Skeletal muscle tissue (tissue), 4 donors: ENCODE measurements around the gene CLASP1. TPM values are rescaled to one million over a fixed set of nuclear protein-coding genes. Genes with fewer than 3 reads are reported as not detected.
A peak's percentile ranks its signal among the peaks of the same experiment; 100 is the strongest.
"Not testable (repeated sequence)": the region's sequence is repeated elsewhere in the genome, so short reads cannot be mapped to it uniquely, and the experiment has no call there.

Source experiments
- H3K27ac ChIP-seq: one replicate; pipeline ENCODE4 v1.7.0; 2013; ENCODE audit warnings: mild to moderate bottlenecking, low read depth, low read length, inconsistent platforms
- H3K27me3 ChIP-seq, 3 donors: one replicate each; pipeline ENCODE4 v1.7.0; 2013; ENCODE audit warnings: low read length in 3 of 3; ENCODE audit not compliant: control insufficient read depth in 3 of 3, insufficient read depth in 3 of 3
- H3K36me3 ChIP-seq, 3 donors: one replicate each; pipeline ENCODE4 v1.7.0; 2013; ENCODE audit warnings: low read length in 3 of 3; ENCODE audit not compliant: control insufficient read depth in 3 of 3, insufficient read depth in 3 of 3
- H3K4me1 ChIP-seq, 3 donors: one replicate each; pipeline ENCODE4 v1.7.0; 2013; ENCODE audit warnings: low read length in 3 of 3, mild to moderate bottlenecking in 3 of 3; ENCODE audit not compliant: control insufficient read depth in 3 of 3, insufficient read depth in 3 of 3
- H3K4me3 ChIP-seq, 3 donors: one replicate each; pipeline ENCODE4 v1.7.0; 2013; ENCODE audit warnings: low read length in 3 of 3
- H3K9ac ChIP-seq, 3 donors: one replicate each; pipeline ENCODE4 v1.7.0; 2013; ENCODE audit warnings: low read length in 3 of 3, mild to moderate bottlenecking in 3 of 3, moderate library complexity in 2 of 3, low read depth in 1 of 3
- H3K9me3 ChIP-seq, 3 donors: one replicate each; pipeline ENCODE4 v1.7.0; 2013; ENCODE audit warnings: low read length in 3 of 3; ENCODE audit not compliant: control insufficient read depth in 3 of 3
- total RNA-seq: library from RNA; depleted of rRNA; stranded (reverse); fragments of >200 nt; gene quantifications from one replicate; pipeline ENCODE4 v1.2.3, GENCODE V29; 2014
- donor health status: Osteomylitis.

Gene CLASP1
- 74.1 TPM for total RNA-seq

DNA sequence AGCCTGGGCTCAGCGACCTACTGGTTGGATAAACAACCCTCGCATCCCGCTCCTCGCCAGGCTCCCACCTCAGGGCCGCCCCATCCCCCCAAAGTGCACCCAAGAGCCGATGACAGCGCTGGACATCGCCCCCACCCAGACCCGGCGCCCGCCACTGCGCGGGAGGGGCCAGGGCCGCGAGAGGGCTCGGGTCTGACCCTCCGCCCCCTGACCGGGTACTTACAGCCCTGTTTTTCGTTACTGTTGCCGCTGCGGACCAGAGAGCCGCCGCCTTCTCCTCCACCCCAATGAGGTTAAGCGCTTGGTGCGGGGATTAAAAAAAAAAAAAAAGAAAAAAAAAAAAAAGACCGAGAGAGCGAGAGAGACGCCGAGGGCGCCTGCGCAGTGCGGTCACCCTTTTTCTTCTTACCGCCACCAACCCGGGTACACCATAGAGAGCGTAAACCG, at the start of gene CLASP1:
CLASP1 (minus strand) TSS at position 314 of the 447 bp plus-strand sequence. CDS start 43,567 bp downstream, outside the sequence.
- no peaks in the 10 kb centered on the region for H3K9me3 ChIP-seq
- peak within 1 kb of the TSS; percentile 99 to 100 (median 100) for H3K9ac ChIP-seq
- H3K36me3 ChIP-seq, result no peaks in the 10 kb centered on the region
- H3K27me3 ChIP-seq, result no peaks in the 10 kb centered on the region
- peaks cover 29 to 32% (median 30%) of the 10 kb centered on the region in 3 donors for H3K4me1 ChIP-seq
- H3K4me3 ChIP-seq, result peak within 1 kb of the TSS; percentile 95 to 99 (median 97)
- peak within 1 kb of the TSS; percentile 99 for H3K27ac ChIP-seq

DNA sequence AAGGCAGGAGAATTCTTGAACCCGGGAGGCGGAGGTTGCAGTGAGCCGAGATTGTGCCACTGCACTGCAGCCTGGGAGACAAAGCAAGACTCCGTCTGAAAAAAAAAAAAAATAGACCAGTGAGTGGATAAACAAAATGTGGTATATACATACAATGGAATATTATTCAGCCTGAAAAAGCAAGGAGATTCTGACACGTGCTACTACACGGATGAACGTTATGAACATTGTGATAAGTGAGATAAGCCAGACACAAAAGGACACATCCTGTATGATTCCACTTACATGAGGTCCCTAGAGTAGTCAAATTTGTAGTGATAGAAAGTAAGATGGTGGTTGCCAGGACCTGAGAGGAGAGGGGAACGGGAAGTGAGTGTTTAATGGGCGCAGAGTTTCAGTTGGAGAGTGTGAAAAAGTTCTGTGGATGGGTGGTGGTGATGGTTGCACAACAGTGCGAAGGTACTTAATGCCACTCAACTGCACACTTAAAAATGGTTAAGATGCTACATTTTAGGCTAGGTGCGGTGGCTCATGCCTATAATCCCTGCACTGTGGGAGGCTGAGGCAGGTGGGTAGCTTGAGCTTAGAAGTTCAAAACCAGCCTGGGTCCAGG, 49.2 kb upstream of the CLASP1 start:
- H3K9ac ChIP-seq, result no peak overlapping the region
- peaks cover 19 to 23% (median 22%) of the 10 kb centered on the region in 3 donors for H3K4me1 ChIP-seq
- H3K27ac ChIP-seq, result no peak overlapping the region
- H3K27me3 ChIP-seq, result no peaks in the 10 kb centered on the region
- H3K36me3 ChIP-seq, result no peaks in the 10 kb centered on the region
- no peaks in the 10 kb centered on the region for H3K9me3 ChIP-seq
- H3K4me3 ChIP-seq, result no peak overlapping the region

DNA sequence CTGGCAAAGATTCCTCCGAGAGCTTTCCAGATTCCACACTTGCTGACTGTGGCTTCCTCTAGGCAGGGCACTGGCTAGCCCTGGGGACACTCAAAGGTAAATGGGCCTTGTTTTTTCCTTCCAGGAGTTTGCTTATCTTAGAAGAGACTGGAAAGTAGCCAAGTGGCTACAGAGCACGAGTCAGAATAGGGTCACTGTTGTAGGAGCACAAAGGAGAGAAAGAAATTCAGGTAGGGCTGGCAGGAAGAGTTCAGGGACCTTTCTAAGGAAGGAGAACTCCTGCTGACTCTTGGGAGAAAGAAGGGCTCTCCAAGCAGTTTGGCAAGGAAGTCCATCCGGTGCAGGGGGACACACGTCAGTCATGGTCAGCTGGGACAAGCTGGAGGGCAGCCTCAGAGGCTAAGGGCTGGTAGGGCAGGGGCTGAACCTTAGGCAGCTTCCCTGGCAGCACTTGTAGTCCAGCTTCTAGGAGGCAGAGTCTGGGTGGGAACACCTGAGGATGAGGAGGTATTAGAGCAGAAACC, 47.9 kb upstream of the CLASP1 start:
- no peaks in the 10 kb centered on the region for H3K27me3 ChIP-seq
- H3K36me3 ChIP-seq, result no peaks in the 10 kb centered on the region
- H3K9ac ChIP-seq, result peak overlapping the region in 2 of 3 donors; percentile 12 to 25
- H3K4me1 ChIP-seq, result peaks cover 19 to 23% (median 22%) of the 10 kb centered on the region in 3 donors
- no peak overlapping the region for H3K27ac ChIP-seq
- H3K9me3 ChIP-seq, result no peaks in the 10 kb centered on the region
- H3K4me3 ChIP-seq, result no peak overlapping the region

DNA sequence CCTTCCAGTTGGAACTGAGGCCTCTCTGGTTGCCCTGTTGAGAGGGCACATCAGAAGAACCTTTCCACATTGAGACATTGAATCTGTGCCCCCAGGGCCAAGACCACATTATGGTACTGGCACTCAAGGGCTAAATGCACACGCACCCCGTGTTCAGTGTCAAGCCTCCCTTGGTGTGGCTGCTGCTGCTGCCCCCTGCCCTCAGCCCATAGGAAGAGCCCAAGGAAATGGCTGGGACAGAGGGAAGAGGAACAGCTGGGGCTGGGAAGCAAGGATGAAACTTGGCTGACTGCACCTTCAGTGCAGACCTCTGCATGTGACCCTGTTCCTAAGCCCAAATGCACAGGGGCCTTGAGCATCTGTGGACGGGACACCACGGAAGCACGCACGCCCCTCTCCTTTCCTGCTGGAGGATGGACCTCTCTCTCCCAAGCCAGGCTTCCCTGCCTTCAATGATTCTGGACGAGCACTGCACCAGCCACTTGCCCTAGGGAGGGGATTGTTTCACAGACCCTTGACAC, 47.2 kb upstream of the CLASP1 start:
- H3K27me3 ChIP-seq, result no peaks in the 10 kb centered on the region
- H3K4me3 ChIP-seq, result no peak overlapping the region
- H3K36me3 ChIP-seq, result no peaks in the 10 kb centered on the region
- H3K9me3 ChIP-seq, result no peaks in the 10 kb centered on the region
- peaks cover 19 to 23% (median 22%) of the 10 kb centered on the region in 3 donors for H3K4me1 ChIP-seq
- H3K27ac ChIP-seq, result no peak overlapping the region
- H3K9ac ChIP-seq, result no peak overlapping the region

DNA sequence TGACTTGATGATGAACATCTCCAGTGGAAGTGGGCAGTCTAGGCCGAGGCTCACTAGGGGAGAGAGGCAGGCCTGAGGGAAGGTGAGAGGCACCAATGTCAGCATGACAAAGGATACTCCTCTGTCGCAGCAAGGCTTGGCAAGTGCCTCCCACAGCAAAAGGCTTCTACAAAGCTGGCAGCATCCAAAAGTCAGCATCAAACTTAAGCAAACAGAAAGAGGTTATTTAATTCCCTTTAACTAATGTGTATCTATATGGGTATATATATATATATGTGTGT, 45.8 kb upstream of the CLASP1 start:
- peaks cover 13 to 16% (median 15%) of the 10 kb centered on the region in 3 donors for H3K4me1 ChIP-seq
- no peaks in the 10 kb centered on the region for H3K27me3 ChIP-seq
- no peak overlapping the region for H3K9ac ChIP-seq
- H3K27ac ChIP-seq, result no peak overlapping the region
- H3K9me3 ChIP-seq, result no peaks in the 10 kb centered on the region
- no peak overlapping the region for H3K4me3 ChIP-seq
- H3K36me3 ChIP-seq, result no peaks in the 10 kb centered on the region

DNA sequence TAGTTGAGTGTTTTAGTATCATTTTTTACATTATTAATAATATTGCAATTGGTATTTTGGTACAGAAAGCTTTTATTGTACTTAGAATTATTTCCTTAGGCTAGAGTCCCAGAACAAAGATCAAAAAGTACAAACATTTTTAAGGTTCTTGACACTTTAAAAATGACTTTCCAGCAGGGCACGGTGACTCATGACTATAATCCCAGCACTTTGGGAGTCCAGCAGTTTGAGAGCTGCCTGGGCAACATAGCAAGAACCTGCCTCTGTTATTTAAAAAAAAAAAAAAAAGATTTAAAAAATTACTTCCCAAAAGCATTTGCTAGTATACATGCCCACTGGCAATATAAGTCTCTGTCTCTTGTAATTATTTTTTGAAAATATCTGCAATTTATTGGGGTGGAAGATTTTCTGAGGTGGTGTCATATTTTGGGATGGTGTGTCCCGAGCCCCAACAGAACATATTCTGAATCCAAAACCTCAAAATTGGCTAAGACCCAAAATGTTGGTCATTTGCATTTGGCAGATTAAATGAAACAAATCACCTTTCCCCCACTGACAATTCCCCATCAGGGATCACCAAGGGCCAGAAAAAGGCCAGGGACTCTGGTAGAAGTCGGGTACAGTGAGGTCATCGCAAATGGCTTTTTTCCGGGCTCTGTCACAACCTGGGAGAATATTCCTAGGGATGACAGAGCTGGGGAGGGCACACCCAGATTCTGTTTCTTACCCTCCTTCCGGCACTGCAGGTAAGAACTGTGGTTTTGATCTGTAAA, 45.3 kb upstream of the CLASP1 start:
- no peaks in the 10 kb centered on the region for H3K36me3 ChIP-seq
- no peak overlapping the region for H3K27ac ChIP-seq
- H3K27me3 ChIP-seq, result no peaks in the 10 kb centered on the region
- no peak overlapping the region for H3K9ac ChIP-seq
- H3K4me3 ChIP-seq, result no peak overlapping the region
- H3K9me3 ChIP-seq, result no peaks in the 10 kb centered on the region
- H3K4me1 ChIP-seq, result peaks cover 10 to 12% (median 11%) of the 10 kb centered on the region in 3 donors

DNA sequence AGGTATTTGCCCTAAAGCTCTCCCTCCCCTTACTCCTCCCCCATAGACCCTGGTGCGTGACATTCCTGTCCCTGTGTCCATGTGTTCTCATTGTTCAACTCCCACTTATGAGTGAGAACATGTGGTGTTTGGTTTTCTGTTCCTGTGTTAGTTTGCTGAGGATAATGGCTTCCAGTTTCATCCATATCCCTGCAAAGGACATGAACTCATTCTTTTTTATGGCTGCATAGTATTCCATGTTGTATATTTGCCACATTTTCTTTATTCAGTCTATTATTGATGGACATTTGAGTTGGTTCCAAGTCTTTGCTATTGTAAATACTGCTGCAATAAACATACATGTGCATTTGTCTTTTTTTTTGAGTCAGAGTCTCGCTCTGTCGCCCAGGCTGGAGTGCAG, 41.3 kb upstream of the CLASP1 start:
- not testable (repeated sequence) for H3K4me1 ChIP-seq, H3K36me3 ChIP-seq, H3K27ac ChIP-seq, H3K27me3 ChIP-seq, H3K9ac ChIP-seq, H3K4me3 ChIP-seq, H3K9me3 ChIP-seq

DNA sequence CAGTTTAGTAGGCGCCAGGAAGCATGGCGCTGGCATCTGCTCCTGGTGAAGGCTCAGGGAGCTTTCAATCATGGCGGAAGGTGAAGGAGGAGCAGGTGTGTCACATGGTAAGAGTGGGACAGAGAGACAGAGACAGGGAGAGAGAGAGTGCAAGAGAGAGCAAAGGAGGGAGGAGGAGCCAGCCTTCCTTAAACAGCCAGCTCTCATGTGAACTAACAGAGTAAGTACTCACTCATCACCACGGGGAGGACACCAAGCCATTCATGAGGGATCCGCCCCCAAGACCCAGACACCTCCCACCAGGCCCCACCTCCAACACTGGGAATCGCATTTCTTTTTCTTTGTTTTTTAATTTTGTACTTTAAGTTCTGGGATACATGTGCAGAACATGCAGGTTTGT, 40.8 kb upstream of the CLASP1 start:
- Histone ChIP-seq H3K9me3 (no peaks in the 10 kb centered on the region), H3K27me3 (no peaks in the 10 kb centered on the region), H3K27ac (no peak overlapping the region), H3K36me3 (no peaks in the 10 kb centered on the region), H3K4me3 (no peak overlapping the region), H3K4me1 (peaks cover 3 to 4% (median 4%) of the 10 kb centered on the region in 3 donors), H3K9ac (no peak overlapping the region)

DNA sequence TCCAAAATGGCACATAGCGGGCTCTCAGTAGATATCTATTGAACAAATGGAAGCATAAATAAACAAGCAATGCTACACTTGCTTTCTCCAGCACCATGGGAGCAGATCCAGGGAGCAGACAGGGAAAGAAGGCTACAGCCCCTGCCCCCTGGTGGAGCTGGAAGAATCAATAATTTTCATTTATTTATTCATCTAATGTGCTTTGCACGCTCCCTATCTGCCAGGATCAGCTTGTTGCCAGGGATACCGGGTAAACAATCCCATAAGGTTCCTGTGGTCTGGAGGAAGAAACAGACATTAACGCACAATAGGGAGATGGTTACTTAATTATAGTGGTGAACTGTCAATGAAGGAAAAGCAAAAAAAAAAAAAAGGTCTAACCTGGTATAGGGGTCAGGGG, 40.1 kb upstream of the CLASP1 start:
- Histone ChIP-seq H3K9ac (no peak overlapping the region), H3K4me3 (no peak overlapping the region), H3K9me3 (no peaks in the 10 kb centered on the region), H3K27me3 (no peaks in the 10 kb centered on the region), H3K4me1 (peaks cover 0 to 4% (median 3%) of the 10 kb centered on the region in 3 donors), H3K36me3 (no peaks in the 10 kb centered on the region), H3K27ac (no peak overlapping the region)

DNA sequence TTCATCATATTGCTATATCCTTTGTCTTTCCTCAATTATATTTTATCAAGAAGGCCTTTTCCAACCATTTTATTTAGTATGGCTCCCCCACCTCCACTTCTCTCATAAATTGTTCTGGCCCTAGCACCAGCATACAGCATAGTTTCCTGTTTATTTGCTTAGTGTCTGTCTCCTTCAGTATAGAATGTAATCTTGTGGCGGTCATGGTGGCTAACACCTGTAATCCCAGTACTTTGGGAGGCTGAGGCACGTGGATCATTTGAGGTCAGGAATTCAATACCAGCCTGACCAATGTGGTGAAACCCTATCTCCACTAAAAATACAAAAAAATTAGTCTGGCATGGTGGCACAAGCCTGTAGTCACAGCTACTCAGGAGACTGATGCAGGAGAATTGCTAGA, 39.6 kb upstream of the CLASP1 start:
- no peaks in the 10 kb centered on the region for H3K27me3 ChIP-seq
- no peak overlapping the region for H3K4me3 ChIP-seq
- H3K36me3 ChIP-seq, result no peaks in the 10 kb centered on the region
- H3K9me3 ChIP-seq, result no peaks in the 10 kb centered on the region
- no peak overlapping the region for H3K27ac ChIP-seq
- peaks cover 0 to 4% (median 3%) of the 10 kb centered on the region in 3 donors for H3K4me1 ChIP-seq
- H3K9ac ChIP-seq, result no peak overlapping the region
